GM23248 (cell line): ENCODE data around the gene CD63.

Experiments
- EZH2 ChIP-seq: fragments of 200-600 bp; sonication (generic); IDR thresholded peaks from 2 replicates; pipeline ENCODE4 v1.6.1; 2018; ENCODE audit warnings: antibody characterized with exemption, mild to moderate bottlenecking; ENCODE audit not compliant: insufficient read depth, poor library complexity, severe bottlenecking
- EZH2phosphoT487 ChIP-seq: fragments of 200-600 bp; sonication (generic); IDR thresholded peaks from 2 replicates; pipeline ENCODE4 v1.6.1; 2018; ENCODE audit warnings: antibody characterized with exemption, moderate library complexity, mild to moderate bottlenecking, low read depth; ENCODE audit not compliant: insufficient read depth

DNA sequence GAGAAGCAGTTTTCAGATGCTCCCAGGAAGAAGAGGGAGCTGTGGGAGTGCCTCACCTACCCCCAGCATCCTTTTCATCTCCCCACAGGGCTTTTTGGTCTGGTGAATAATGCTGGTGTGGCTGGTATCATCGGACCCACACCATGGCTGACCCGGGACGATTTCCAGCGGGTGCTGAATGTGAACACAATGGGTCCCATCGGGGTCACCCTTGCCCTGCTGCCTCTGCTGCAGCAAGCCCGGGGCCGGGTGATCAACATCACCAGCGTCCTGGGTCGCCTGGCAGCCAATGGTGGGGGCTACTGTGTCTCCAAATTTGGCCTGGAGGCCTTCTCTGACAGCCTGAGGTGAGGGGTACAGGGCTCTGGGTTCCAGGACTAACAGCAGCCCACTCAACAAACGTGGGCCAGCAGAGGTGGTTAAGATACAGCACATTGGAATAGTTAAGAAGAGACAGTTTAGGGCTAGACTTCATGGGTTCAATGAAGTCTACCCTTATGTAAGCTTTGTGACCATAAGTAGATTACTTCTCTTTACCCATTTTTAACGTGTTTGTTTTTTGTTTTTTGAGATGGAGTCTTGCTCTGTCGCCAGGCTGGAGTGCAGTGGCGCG is 7.1 kb downstream of the CD63 start:
- TF ChIP-seq EZH2 (no peak), EZH2phosphoT487 (no peak)
